GM19324 (cell line): ENCODE results near the gene KRTAP10-5.
"Not testable (repeated sequence)": the region's sequence is repeated elsewhere in the genome, so short reads cannot be mapped to it uniquely, and the experiment has no call there.

ENCODE experiments used
- ATAC-seq: cut with Tn5 transposase; IDR thresholded peaks from one replicate; pipeline ENCODE4 v1.9.1; 2021; ENCODE audit warnings: mild to moderate bottlenecking, moderate library complexity; ENCODE audit not compliant: unreplicated experiment, low FRiP score

The KRTAP10-5 gene

GRCh38 chr21:44580231-44580821 is at the start of gene KRTAP10-5:
TSS of gene KRTAP10-5 (minus strand) at chr21:44580604. CDS start at chr21:44580578, 26 bp downstream.
- ATAC-seq, result not testable (repeated sequence)

GRCh38 chr21:44628707-44629391 is 48.4 kb upstream of the KRTAP10-5 start:
- ATAC-seq, result no peak

GRCh38 chr21:44627831-44628233 is 47.4 kb upstream of the KRTAP10-5 start:
- not testable (repeated sequence) for ATAC-seq

- ATAC-seq, result not testable (repeated sequence)
These were observed 46.9 kb upstream of the KRTAP10-5 start for GRCh38 chr21:44627181-44627822.

GRCh38 chr21:44626673-44627143 is 46.3 kb upstream of the KRTAP10-5 start, which contains the start of gene KRTAP10-9:
TSS of gene KRTAP10-9 (plus strand) at chr21:44627093. CDS start at chr21:44627172, 79 bp downstream.
- ATAC-seq, result no peak

- ATAC-seq, result no peak
These were observed 45.9 kb upstream of the KRTAP10-5 start for GRCh38 chr21:44626262-44626661.

- no peak for ATAC-seq
These were observed 45.4 kb upstream of the KRTAP10-5 start for GRCh38 chr21:44625756-44626155.

- no peak for ATAC-seq
These were observed 43.2 kb upstream of the KRTAP10-5 start for GRCh38 chr21:44623575-44623974.

- no peak for ATAC-seq
These were observed 39.5 kb upstream of the KRTAP10-5 start for GRCh38 chr21:44619886-44620285.

GRCh38 chr21:44618909-44619308 is 38.5 kb upstream of the KRTAP10-5 start:
- no peak for ATAC-seq

GRCh38 chr21:44618504-44618903 is 38.1 kb upstream of the KRTAP10-5 start:
- no peak for ATAC-seq

GRCh38 chr21:44617071-44617501 is 36.7 kb upstream of the KRTAP10-5 start:
- ATAC-seq, result no peak

GRCh38 chr21:44616591-44616926 is 36.2 kb upstream of the KRTAP10-5 start:
- no peak for ATAC-seq

GRCh38 chr21:44615911-44616590 is 35.6 kb upstream of the KRTAP10-5 start:
- ATAC-seq, result no peak

- no peak for ATAC-seq
These were observed 35.1 kb upstream of the KRTAP10-5 start for GRCh38 chr21:44615466-44615865.

- ATAC-seq, result no peak
These were observed 34.6 kb upstream of the KRTAP10-5 start for GRCh38 chr21:44614961-44615391.

GRCh38 chr21:44614161-44614631 is 33.8 kb upstream of the KRTAP10-5 start:
- no peak for ATAC-seq

- ATAC-seq, result no peak
These were observed 33.2 kb upstream of the KRTAP10-5 start for GRCh38 chr21:44613386-44614155.

- ATAC-seq, result no peak
These were observed 32.3 kb upstream of the KRTAP10-5 start for GRCh38 chr21:44612669-44613229.

GRCh38 chr21:44612029-44612486 is 31.7 kb upstream of the KRTAP10-5 start, which contains the start of gene KRTAP10-8:
TSS of gene KRTAP10-8 (plus strand) at chr21:44612079. CDS start at chr21:44612101, 22 bp downstream.
- no peak for ATAC-seq
